HG03060 (cell line): ENCODE data around the gene EARS2.
"Not testable (repeated sequence)": the region's sequence is repeated elsewhere in the genome, so short reads cannot be mapped to it uniquely, and the experiment has no call there.

Experiments
- ATAC-seq: cut with Tn5 transposase; IDR thresholded peaks from one replicate; pipeline ENCODE4 v1.9.1; 2021; ENCODE audit warnings: low read depth, moderate number of reproducible peaks; ENCODE audit not compliant: unreplicated experiment

The EARS2 gene

DNA sequence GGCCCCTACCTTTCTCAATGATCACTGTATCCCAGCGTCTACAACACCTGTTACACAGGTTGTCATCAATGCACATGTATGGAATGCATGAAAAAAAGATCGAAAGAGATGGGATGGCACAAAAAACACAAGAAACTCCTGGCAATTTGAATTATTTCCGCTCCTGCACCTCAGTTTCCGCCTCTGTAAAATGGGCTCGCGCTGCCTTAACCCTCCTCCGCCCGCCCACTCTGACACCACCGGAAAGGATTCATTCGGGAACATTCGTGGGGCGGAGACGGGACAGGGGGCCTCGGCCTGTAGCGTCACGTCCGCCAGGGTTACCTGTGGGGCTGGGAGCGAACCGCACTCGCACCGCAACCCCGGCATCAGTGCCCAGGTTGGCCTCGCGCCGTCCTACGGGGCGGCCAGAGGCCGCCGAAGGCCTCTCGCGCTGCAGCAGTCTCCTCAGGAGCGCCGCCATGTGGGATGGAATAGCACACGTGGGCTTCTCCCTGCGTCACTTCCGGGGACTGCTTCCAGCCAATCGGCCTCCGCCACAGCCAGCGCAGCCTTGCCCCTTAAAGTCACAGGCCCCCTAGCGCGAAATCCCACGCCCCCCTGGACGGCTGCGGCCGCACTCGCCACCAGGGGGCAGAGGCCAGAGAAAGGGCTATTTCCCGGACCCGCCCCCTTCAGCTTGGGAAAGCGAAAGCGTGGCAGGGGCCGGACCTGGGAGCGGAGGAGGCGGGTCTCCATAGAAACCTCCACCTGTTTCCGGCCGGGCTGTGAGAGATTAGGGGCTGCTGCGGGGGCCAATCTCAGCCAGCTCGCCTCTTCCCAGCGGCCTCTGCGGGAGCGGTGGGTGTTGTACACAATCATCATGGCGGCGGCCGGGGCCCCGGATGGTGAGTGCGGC lies at the start of gene EARS2, which contains the start of gene UBFD1:
Gene EARS2, minus strand, starts transcription at position 470 of the 898 bp plus-strand sequence. Its CDS starts 7 bp downstream, at position 463.
Gene UBFD1, plus strand, starts transcription at position 847 of the 898 bp plus-strand sequence. Its CDS starts 16 bp downstream, at position 863.
- peak; percentile 80 for ATAC-seq

DNA sequence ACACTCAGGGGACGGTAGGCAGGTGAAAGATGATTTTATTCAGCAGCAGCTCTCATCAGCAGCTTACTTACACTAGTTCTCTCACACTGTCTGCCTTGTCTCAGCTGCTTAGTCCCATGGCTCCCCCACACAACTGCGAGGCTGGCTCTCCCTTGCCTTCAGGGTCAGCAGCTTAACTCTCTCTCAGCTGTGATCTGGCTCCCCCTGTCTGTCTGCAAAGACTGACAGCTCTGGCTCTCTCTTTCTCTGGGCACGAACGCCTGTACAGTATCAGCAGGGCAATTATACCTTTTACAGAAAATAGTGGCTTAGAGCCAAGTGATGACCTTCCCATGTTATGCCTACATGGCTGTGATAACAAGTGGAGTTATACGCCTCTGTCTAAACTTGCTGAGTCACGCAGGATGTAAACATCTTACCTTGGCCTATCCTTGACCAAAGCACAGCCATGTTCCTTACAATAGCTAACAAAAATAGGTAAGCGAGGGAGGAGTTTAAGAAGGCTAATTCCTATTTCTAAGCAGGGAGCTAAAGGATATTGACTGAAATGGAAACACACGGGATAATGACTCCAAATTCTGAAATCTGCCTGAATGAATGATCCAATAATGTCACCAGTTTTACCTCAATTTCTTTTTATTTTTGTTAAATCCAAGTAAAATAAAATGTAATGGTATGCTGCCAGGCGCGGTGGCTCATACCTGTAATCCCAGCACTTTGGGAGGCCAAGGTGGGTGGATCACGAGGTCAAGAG lies 40.0 kb upstream of the EARS2 start:
- no peak for ATAC-seq

DNA sequence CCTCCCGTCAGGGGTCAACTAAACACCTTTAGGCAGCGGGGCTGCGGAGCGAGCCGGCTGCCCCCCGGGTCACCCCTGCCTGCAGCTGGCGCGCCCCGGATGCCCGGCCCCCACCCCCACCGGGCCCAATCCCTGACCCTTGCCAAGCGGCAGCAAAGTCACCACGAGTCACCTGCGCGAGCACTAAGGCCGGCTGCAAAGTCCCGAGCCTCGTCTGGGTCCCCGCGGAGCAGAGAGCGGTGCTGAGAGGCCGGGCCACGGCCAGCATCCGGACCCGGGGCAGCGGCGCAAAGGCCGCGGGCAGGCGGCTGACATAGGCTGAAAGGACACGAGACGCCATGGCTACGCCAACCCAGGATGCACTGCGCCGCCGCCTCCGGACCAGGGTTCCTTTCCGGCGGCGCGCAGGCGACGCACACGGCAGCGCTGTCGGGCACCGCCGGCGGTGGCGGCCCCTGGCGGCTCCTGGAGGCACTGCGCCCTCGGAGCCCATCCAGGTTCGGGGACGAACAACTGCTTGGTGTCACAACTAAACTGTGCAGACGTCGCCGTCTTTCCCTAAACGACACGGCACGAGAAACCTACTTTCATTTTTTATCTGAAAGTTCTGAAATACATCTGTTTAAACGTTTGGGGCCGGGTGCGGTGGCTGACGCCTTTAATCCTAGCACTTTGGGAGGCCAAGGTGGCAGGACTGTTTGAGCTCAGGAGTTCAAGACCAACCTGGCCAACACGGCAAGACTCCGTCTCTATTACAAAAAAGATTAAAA lies 39.0 kb upstream of the EARS2 start, which contains the start of gene NDUFAB1:
Gene NDUFAB1, minus strand, starts transcription at position 366 of the 770 bp plus-strand sequence. Its CDS starts 26 bp downstream, at position 340.
- peak; percentile 65 for ATAC-seq

DNA sequence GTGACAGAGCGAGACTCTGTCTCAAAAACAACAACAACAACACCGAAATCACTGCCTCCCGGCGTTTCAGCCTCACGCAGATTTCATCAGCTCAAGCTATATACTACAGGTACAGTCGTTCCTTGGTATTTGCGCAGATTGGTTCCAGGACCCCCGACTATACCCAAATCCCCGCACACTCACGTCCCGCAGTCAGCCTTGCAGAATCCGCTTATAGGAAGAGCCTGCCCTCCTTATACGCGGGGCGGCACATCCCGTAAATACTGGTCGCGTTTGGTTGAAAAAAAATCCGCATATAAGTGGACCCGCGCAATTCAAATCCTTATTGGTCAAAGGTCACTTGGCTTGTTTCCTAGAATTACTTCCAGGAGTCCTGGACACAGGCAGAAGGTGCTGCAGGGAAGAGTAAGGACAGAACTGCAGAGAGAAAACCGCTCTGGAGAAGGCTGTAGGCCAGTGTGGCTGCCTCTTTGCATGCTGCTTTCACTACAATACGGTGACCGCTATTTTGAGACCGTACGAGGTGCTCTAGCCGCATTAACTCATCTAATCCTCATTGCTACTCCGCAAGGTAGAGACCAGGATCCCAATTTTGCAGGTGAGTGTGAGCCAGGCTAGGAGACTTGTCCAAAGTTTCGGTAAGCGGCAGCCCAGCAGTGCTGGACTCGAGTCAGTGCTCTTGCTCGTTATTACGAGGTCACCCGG lies 38.2 kb upstream of the EARS2 start:
- ATAC-seq: no peak

DNA sequence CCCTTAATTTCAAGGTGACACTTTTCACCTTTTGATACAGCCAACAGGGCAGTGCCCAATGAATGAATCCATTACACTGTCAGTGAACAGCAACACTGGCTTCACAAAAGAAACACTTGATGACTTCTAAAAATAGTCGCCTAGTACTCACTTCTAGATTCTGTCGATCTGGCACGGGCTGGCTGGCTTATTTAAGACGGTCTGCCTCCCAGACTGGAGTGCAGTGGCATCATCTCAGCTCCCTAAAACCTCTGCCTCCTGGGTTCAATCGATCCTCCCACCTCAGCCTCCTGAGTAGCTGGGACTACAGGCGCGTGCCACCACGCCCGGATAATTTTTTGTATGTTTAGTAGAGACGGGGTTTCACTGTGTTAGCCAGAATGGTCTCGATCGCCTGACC lies 37.0 kb upstream of the EARS2 start:
- ATAC-seq: no peak

DNA sequence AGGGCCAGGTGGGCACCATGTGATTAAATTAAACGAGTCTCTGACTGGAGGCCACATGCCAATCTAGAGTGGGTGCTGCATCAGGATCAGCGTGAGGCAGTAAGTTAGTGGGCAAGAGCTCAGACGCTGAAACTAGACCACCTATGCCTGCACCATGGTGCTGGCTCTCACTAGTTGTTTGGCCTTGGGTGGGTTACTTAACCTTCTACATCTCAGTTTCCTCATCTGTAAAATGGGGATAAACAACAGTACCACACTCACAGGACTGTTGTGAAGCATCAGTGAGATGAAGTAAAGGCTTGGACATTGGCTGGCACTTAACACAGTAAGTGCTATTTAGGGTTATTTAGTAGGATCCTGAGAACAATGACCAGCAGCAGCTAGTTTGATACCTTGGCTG lies 33.0 kb upstream of the EARS2 start:
- no peak for ATAC-seq

DNA sequence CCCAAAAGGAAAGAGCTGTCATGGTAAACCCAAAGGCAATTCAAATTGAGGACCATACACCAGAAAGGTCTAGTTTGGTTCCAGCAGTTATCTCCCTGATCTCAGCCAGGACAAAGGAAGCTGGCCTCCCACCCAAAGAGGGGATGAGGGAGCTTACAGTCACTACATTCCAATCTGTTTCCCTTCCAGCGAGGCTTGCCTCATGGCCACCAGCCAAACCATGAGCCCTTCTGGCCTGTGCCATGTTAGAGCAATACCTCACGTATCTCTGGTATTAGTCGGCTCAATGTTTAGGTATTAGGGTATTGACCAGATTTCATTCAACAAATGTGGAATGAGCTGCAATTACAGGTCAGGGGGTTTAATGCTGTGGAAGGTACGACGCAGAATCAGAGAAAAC lies 30.6 kb upstream of the EARS2 start:
- no peak for ATAC-seq

DNA sequence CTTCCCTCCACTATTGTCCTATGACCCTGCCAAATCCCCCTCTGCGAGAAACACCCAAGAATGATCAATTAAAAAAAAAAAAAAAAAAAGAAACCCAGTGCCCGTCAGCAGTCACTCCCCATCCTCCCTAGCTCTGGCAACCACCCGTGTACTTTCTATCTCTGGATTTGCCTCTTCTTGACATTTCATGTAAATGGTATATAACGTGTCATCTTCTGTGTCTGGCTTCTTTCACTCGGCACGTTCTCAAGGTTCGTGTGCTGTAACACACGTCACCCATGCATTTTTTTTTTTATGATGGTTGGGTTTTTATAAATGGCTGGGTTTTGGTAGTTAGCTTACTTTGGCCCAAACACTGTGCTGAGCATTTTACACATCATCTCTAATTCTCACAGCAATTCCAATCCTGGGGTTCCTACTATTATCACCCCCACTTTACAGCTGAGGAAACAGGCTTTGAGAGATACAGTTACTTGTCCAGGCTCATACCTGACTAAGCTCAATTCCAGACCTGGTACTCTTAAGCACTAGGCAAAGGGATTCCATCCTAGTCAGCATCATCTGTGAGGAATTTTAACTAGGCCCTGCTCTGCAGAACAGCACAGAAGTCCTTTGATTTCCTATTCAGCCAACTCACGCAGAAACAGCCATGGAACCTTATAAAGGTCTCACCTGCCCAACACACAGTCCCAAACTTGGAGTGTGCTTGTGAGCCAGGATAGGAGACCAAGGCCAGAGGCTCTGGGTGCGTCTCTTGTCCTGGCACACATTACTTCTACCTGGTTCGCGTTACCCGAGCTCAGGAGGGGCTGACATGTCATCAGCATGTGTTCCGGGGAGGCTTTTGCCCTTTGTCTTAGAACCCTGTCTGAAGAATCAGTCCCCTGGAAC lies 27.3 kb upstream of the EARS2 start:
- ATAC-seq: no peak

DNA sequence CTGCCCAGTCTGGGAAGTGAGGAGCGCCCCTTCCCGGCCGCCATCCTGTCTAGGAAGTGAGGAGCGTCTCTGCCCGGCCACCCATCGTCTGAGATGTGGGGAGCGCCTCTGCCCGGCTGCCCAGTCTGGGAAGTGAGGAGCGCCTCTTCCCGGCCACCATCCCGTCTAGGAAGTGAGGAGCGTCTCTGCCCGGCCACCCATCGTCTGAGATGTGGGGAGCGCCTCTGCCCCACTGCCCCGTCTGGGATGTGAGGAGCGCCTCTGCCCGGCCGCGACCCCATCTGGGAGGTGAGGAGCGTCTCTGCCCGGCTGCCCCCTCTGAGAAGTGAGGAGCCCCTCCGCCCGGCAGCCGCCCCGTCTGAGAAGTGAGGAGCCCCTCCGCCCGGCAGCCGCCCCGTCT lies 26.1 kb upstream of the EARS2 start:
- ATAC-seq: not testable (repeated sequence)

DNA sequence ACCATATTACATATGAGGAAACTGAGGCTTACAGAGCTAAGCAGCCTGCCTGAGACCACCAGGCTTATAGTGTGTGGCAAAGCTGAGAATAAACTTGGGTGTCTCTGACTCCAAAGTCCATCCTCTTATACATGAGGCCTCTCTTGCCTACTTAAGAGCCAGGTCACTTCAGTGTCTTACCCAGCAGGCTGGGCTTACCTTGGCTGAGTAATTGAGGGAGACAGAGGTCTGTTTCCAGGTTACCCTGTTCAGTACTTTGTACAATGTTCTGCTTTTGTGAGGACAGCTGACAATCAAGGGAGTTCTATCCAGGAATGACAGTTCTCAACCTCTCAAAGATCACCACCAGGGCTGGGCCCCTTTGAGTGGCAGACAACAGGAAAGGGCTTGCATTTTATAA lies 24.6 kb upstream of the EARS2 start:
- ATAC-seq: no peak

DNA sequence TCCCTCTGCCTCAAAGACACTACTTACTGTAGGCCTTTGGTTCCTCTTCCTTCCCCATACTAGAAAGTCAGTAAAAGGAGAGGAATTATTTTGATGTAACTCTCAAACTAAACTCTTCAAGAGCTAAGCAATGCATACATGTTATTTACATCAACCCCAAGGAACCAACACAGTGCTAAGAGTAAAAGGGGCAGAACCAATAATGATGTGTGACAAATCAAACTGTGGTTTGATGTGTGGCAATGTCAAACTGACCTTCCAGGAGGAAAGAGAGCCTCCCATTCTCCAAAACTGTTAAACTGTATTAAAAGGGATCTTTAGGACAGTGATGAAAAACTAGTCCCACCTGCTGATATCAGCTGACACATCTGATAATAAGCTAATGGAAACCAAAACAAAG lies 23.2 kb upstream of the EARS2 start:
- no peak for ATAC-seq

DNA sequence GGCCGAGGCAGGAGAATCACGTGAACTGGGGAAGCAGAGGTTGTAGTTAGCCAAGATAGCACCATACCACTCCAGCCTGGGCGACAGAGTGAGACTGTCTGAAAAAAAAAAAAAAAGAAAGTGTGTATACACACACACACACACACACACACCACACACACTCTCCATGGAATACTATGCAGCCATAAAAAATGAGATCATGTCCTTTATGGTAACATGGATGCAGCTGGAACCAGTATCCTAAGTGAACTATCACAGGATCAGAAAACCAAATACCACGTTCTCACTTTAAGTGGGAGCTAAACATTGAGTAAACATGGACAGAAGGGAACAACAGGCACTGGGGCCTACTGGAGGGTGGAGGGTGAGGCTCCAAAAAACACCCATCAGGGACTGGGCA lies 22.2 kb upstream of the EARS2 start:
- no peak for ATAC-seq

DNA sequence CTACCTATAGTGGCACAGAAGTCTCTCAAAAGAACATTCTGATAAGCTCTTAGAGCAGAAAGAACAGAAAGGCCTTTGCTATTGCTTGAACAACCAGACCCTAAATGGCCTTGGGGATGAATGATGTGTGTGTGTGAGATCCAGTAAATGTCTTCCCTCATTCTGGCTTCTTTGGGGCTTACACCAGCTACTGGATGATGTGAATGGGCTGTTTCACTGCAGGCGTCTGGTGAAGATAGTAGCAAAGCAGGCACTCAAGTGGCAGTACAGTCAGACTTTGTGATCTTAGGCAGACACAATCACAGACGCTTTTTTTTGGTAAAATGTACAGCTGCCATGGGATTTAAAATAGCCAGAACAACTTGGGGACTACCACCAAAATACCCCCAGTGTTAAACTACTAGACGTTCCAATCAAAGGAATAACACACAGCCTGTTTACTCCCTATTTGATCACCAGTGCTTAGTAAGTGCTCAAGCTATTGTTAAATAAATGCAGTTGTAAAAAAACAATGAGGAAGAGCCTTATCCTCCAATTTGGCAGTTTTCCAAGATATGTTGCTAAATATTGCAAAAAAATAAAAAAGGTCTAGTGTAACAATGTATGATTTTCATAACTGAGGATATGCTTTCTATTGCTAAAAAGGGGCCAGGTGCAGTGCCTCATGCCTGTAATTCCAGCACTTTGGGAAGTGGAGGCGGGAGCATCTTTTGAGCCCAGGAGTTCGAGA lies 21.1 kb upstream of the EARS2 start:
- no peak for ATAC-seq

DNA sequence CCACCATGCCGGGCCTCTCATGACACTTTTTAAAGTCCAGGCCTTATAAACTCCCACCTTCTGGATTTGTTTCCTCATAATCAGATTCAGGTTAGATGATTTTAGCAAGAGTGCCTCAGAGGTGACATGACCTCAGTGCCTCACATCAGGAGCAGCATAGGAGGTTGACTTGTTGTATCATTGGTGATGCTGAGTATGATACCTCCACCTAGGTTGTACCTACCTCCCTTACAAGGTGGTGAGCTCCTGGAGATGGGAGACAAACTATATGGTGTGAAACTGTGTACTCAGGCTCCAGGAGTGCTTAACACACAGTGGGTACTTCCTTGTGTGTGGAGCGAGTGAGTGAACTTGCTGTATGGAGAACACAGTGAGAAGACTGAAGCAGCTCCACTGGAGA lies 20.3 kb upstream of the EARS2 start:
- ATAC-seq: no peak

DNA sequence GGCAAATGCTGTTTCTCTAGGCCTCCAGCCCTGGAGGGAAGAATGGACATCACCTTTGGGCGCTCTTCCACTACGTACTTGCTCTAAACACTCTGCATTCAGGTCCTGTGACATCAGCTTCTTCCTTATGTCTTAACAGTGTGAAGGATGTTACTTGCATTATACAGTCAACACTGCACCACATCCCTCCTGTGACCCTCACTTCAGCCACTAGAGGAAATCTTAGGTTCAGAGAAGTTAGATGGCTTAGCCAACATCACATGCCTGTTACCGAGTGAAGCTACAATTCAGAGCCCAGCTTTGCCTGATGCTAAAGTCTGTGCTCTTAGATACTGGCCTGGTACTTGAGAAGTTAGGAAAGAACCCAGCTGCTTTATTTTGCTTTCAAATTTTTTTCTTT lies 18.7 kb upstream of the EARS2 start:
- ATAC-seq: no peak

DNA sequence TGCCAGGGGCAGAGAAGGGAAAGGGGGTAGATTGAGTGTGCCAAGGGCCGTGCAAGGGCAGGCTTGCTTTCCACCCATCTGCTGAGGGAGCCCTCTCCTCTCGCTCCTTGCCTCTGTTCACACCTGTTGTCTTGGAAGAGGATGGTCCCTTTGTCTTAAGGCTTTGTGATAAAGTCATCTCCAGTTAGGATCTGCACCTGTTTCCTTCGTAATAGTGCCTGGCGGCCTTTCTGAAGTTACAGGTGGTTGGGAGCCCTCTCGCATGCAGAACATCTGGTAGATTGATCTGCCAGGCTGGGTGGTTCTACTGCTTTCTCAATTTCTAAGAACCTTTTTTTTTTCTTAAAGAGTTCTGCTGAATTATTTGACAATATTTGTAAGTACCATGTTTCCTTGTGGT lies 16.7 kb upstream of the EARS2 start:
- ATAC-seq: no peak

DNA sequence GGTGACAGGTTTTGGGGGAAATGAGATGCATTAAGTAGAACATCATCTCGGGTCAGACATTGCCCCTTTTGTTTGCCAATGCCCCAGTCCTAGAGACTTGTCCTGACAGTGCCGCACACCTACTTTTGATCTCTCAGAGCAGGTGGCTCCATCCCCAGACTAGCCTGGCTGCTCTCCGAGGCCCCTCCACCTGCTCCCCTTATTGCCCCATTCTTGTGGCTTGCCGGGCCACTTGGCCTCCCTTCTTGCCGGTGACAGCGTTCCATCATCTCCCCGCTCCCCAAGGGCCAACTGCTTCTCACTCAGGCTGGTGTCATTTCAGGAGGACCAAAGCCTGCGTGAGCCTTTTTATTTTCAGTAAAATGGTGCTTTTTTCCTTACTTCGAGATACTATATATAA lies 15.2 kb upstream of the EARS2 start:
- no peak for ATAC-seq

DNA sequence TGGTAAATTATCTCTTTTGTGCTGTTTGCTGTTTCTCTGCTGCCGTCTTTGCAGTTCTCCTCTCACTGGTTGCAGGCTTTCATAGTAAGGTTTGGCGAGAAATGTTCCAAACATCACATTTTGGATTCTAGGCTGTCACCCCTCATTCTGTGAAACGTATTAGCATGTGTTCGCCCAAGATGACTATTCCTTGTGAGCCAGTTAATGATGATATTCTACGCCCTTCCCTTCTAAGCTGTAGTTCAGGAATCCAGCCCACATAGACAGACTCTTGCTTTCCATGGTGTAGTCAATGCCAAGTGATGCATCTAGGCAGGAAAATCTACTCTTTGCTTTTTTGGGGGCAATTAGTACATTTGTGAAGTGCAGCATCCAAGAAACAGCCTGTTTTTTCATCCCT lies 14.7 kb upstream of the EARS2 start:
- no peak for ATAC-seq
